ENCODE data around the gene DSCAML1.

DNA sequence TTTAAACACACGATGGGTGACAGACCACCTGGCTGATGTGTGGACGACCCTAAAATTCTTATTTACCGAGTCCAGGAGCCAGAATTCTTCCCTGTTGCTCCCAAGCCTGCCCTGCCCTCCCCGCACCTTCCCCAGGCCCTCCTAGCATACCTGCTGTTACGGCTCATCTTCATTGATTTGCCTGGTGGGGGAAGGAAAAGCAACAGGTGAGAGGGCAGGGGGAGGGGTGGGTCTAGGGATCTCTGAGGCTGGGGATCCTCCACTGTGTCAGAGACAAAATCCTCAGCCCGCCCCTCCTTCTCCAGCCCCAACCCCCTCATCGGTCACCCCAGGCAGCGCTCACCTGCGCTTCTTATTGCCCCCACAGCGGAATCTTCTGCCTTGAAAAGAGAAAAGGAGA is 23.5 kb upstream of the DSCAML1 start:
- TF ChIP-seq ARNT (IDR thresholded peaks at IDR 0.05) (no peak), PKNOX1 (IDR thresholded peaks at IDR 0.05) (no peak)
